NCI-H1048 (cell line): ENCODE data around the gene GNG7.
"Not testable (repeated sequence)": the region's sequence is repeated elsewhere in the genome, so short reads cannot be mapped to it uniquely, and the experiment has no call there.

ENCODE experiments used
- DNase-seq: peaks from one replicate; lab custom pipeline; 2025; lab: John Stamatoyannopoulos, UW

GNG7 gene

DNA sequence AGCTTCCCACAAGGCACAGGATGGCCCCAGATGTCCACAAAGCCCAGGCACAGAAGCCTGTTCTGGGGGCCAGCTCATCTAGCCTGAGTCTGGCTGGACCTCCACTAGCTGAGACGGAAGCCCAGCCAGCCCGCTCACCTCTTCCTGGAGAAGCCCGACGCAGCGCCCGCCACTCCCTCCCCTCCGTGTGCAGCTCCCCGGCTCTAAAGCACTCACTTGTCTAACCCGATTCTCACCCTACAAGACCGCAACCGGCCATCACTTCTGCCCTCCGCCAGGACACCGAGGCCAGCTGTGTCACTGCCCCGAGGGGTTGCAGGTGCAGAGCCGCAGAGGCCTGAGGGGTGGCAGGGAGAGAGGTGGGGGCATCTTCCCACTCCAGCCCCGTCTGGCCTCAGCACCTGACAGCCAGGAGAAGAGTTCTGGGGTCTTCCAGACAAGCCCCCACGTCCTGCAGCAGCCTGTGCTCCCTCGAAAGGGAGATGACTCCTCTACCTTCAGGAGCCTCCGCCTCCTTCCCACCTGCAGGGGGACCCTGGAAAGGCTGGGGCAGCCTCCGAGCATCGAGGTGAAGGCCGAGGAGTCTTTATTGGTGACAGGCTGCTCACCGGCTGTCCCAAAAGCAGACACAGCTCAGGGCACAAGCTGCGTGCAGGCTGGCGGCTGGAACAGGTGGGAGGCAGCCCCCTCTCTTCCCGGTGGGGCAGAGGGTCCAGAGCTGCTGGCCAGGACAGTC, 24.6 kb upstream of the GNG7 start:
- no peak for DNase-seq

DNA sequence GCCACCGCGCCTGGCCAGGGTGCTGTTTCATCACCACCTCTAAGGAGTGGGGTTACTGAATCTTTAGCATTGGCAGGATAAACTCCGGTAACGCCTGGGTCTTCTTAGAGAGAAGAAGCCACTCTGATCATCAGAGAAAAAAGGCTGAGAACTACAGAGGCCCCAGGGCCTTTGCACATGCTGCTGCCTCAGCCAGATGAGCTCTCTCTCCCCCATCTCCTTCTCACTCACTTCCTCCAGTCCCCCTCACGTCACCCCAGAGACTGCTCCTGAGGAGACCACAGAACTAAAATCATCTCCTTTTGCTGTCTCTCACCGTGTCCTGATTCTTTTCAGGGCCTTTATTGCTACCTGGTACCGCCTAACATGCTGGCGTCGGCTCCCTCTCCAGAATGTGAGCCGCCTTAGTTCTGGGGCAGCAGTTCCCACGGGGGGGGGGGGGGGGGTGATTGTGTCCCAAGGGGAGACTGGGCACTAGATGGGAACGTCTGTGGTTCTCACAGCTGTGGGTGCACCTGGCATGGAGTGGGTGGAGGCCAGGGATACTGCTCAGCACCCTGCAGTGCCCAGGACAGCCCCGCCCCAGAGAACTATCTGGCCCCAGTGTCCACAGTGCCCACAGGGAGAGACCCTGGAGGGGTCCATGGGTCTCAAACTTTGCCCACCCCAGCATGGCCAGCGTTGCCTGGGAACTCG, 23.8 kb upstream of the GNG7 start:
- DNase-seq, result no peak

DNA sequence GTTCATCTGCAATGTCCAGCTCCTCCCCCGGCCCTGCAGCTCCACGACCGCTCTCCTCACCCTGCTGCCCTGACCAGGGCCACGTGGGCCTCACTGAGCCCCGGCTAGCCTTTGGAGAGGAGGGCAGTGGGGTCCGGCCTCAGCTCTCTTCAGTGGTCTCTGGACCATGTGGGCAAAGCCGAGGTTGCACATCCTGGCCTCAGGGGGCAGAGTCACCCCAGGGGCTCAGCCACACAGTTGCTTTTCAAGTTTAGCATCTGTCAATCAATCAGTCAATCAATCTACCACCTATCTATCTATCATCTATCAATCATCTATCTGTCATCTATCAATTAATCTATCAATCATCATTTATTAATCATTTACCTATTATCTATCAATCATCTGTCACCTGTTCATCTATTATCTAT, 21.7 kb upstream of the GNG7 start:
- no peak for DNase-seq

DNA sequence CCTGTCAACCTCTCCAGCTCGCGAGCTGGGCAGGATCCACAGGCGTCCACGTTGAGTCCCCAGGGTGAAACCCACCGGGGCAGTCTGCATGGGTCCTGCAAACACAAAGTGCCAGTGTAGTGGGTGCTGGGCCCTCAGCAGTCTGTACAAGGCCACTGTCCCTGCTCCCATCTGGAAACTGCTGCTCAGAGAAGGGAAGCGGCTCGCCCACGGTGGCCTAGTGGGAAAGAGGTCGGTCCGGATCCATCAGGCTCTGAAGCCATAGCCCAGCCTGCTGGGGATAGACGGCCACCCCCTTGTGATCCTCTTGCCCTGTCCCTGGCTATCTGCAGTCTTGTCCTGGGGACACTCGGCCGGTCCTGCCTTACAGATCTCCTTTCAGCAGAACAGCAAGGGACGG, 21.3 kb upstream of the GNG7 start:
- no peak for DNase-seq

DNA sequence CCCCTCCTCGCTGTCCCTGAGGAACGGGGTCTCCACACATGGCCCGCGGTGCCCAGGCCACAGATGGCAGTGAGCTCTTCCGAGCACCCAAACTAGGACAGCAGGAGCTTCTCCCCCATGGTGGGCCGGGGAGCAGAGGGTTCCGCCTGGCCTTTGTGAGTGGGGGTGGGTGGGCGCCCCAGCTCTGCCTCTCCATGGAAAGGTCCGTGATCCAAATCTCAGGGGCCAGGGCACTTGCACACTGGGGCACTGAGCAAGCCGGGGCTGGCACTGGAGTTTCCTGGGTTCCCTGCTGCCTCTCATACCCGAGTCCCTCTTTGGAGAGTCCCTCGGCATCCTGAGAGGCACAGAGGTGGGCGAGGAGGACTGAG, 20.8 kb upstream of the GNG7 start:
- DNase-seq, result no peak

DNA sequence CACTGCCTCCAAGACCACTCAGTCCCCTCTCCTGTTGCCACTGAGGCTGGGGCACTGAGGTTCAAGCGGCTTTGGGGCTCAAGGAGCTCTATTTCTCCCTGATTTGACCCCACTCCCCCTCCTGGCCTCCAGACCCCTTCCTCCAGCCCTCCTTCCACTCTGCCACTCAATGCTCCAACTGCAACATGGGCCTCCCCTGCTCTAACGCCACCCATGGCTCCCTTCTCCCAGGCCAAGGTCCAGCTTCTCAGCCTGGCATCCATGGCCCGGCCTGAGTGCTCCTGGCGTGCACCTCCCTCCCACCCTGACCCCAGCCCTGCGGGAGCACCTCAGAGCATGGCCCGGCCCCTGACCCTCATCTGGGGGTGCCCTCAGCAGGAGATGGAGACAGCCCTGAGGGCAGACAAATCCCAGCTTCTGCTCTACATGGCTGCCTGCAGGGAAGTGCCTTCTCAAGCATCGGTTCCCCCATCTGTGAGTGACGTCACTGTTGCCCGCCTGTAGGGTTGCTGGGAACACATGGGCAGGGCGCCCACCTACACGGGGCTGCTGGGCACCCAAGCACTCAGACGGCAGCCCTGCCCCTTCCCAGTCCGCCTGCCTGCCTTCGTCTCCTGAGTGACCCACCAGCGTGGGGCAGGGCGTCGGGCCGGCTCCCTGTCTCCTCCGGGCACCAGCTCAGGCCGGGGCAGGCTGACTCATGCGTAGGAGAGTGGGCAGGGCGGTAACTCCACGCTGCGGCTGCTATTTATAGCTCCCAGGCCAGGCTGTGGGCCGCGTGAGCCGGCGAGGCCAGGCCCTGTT, 20.2 kb upstream of the GNG7 start:
- DNase-seq, result no peak

DNA sequence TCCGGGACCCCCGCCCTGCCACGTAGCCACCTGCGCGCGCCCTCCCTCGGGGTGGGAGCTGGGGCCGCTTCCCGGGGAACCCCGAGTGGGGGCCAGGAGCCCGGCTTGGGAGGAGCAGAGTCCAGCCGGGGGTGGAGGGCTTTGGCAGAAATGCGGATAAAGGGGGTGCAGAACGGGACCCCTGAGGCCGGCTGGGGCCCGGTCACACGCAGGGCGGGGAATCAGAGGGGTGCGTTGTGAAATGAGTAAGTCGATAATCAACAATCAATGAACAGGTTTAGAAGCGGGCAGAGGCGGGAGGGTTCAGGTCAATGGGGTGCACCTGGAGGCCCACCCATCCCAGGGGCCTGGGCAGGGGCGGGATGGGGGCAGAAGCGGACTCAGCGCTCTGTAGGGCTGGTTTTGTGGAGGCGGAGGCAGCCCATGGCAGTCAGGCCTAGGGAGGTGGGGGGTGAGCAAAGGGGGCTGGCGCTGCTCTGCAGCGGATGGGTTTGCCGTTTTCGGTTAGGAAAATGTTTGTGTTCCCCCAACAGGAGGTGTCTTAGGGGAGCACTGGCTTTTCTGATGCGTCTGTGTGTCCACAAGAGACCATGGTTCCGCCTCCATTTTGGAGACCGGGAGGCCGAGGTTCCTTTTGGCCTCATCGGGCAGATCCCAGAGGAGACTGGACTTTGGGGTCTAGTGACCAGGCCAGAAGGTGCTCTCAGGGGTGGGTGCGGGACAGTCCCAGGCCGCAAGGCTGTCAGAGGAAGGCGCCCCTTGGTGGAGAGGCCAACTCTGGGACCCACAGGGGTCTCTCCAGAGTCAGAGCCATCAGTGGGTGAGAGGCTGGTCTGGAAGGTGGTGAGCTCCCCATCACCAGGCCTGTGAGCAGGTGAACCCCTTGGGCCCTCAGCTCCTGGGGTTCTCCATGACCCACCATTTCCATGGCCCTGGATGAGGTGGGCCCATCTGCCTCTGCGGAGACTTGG, 19.4 kb upstream of the GNG7 start:
- DNase-seq, result no peak

DNA sequence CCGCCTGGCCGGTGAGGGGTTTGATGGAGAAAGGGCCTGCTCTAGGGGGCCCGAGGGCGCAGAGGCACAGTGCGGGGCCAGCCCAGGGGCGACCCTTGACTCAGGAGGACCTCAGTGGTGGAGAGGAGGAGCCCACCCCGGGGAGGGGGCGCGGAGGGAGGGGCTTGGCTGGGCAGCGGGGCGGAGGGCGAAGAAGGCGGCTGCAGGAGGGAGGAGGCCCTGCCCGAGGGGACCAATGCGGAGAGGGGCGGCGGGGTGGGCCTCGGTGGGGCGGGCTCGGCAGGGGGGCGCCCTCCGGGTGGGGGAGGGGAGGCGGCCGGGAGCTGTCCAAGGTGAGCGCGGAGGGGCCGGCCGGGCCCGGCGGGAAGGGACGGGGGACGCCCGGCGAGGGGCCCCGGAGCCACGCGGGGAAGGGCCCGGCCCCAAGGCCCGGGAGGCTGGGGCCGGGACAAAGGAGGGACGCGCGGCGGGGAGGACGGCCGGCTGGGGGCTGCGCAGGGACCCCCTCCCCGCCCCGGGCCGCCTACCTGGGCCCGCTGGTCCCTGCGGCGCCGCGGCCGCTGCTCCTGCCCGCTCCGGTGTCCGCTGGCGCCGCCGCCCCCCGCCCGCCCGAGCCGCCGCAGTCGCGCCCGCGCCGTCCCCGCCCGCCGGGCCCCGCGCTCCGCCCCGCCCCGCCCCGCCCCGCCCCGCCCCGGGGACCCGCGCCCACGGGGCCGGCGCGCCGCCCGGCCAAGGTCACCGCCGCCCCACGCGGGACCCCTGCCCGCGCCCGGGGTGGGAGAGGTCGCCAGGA, 18.5 kb upstream of the GNG7 start, which contains the start of gene DIRAS1:
Gene DIRAS1 (minus strand): TSS at position 596 of the 793 bp plus-strand sequence. CDS start 3,566 bp downstream, outside the sequence.
- DNase-seq, result no peak

DNA sequence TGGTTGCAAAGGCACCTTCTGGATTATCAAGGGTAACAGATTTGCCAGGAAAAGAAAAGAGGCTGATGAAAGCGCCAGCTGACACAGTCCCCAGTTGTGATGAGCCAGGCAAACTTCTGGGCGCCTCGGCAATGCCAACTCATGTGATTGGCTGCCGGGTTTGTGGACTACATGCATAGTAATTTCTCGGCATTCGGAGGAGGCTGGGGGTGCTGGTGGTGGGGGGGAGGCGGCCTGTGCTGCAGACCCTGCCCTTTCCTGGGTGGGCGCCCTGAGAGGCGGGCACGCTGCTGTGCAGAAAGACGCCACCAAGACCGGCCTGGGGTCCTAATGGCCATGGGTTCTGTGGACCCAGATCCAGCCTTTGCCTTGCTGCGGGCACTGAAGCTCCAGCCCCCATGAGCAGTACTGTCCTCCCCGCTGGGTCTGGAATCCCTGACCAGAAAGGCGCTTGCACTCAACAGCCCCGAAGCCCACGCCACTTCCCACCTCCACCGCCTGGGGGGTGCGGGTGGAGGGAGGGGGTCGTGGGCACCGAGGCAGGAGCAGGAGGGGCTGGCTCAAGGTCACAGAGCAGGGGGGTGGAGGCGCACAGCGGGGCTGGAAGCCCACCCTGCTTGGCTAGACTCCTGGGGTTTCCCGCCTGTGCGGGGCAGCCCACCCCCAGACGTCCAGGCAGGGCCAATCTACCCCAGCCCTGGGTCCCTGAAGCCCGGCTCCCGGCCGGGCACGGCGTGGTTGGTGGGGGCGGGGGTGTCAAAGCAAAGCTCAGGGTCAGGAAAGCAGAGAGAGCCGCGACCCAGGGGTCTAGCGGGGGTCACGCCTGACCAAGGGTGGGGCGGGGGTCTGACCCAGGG, 17.7 kb upstream of the GNG7 start:
- DNase-seq, result no peak

DNA sequence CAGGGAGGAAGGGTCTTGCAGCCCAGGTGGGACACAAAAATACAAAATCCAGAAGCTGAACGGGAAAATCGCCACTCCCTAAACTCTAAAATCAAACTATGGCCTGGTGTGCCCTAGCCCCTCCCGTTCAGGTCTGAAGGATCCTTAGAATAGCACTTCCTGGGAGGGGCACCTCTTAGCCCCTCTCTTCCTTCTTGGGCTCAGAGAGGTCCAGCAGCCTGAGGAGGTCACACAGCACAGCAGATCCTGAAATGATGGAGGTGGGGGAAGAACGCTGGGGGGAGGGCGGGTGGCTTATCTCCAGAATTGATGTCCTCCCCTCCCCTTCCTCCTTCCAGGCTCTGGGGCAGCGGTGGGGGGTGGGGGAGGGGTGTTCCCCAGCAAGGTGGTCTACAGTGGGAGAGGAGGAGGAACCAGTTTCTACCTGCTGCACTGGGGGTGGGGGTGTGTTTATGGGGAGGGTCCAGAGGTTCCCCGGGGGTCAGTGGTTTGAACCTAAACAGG, 16.8 kb upstream of the GNG7 start:
- DNase-seq, result no peak

DNA sequence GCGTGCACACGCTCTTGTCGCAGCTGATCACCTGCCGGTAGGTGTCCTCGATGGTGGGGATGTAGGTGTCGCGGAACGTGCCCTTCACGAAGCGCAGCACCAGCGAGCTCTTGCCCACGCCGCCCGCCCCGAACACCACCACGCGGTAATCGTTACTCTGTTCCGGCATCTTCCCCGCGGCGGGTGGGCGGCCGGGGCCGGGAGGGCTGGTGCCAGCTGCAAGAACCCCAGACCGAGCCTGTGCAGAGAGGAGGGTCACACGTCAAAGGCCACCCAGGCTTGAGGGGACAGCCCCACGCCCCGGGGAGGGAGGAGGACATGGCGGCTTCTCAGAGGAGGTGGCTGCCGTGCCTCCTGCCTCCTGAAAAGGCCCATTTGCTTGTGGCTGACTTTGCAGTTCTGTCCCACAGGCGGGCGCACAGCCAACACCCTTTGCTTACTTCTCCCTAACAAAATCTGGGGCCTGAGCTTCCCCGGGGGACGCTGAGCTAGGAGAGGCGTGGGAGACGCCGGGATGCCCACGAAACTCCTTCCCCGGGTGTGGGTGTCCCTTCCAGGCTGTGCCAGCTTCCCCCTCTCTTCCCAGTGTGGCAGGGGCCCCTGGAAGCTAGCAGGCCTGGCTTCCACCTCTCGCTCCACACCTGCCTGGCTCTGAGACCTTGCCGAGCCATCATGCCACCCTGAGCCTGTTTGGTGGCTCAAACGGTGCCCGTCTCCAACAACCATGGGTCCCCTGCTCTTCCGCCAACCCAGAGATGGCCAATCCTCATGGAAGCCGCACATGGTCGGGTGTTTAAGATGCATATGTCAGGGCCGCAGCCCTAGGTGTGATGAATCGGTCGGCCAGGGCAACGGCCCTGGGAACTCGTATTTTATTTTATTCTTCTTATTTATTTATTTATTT, 15.4 kb upstream of the GNG7 start:
- DNase-seq, result no peak

DNA sequence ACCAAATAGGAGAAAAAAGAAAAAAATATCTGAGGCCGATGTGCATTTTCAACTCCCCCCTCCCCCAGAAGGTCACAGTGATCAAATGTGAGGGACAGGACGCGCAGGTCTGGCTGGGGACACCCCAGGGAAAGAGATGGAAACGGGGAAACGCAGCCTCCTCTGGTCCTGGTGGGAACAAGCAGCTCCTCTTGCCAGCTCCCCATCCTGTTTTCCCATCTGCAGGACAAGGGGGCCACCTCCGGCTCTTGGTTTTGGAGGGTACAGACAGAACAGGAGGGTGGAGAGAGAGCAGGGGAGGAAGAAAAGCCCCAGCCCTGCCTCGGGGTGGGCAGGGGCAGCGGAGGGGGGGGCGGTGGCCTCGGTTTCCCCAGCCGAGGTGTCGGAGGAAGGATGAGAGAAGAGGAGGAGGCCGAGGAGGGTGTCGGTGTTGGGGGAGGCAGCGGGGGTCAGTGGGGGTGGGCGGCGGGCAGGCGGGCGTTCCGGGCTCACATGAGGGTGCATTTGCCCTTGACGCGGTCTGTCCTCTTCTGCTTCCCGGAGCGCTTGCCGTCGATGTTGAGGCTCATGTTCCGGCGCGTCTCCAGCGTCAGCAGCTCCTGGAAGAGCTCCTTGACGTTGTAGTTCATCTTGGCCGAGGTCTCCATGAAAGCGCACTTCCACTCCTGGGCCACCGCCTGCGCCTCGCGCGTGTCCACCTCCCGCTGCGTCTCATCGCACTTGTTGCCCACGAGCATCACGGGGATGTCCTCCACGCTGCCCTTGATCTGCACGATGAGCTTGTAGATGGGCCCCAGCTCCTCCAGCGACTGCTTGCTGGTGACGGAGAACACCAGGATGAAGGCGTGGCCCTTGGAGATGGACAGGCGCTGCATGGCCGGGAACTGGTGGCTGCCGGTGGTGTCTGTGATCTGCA, 14.5 kb upstream of the GNG7 start:
- DNase-seq, result no peak

DNA sequence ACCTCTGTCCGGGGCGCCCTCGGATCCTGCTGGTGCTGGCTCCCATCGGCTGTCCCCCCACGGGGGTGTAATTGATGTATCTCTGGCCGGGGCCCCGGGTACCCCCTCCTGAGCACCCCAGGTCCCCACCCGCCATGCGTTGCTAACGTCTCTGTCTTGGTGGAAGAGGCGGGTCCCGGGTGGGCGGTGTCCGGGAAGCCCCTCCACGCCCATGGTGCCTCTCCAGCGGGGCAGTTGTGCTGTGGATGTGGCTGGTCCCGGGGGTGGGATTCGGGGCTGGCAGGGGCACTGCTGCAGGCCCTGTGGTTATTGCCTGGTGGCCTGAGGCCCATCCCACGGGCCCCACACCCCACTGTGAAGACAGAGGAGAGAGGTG, 13.8 kb upstream of the GNG7 start:
- no peak for DNase-seq

DNA sequence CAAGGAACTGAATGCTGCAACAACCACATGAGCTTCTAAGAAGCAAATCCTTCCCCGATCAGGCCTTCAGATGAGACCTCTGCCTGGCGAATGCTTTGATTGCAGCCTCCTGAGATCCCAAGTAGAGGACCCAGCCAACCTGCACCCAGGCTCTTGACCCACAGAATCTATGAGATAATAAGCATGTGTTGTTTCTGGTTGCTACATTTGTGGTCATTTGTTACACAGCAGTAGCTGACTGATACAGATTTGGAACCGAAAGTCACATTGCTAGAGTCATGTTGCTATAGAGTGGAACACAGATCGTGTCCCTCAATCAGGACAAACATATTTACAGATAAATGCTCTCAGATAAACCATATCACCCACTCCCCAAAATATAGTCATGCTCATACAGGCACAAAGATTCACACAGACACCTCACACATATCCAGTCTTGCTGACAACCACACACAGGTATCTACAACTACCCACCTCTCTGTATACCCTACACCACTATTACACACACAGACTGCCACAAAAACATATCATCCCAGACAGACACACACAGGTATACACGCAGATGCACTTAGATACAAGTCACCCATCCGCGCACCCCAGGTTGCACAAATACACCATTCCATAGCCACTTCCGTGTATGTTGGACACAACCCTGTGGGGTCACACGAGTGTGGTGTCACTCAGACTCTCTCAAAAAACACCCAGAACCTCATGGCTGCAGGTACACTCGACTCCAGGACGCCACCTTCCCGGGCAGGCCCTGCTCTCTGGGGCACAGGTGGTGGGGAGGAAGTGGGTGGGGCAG, 13.2 kb upstream of the GNG7 start:
- DNase-seq, result no peak

DNA sequence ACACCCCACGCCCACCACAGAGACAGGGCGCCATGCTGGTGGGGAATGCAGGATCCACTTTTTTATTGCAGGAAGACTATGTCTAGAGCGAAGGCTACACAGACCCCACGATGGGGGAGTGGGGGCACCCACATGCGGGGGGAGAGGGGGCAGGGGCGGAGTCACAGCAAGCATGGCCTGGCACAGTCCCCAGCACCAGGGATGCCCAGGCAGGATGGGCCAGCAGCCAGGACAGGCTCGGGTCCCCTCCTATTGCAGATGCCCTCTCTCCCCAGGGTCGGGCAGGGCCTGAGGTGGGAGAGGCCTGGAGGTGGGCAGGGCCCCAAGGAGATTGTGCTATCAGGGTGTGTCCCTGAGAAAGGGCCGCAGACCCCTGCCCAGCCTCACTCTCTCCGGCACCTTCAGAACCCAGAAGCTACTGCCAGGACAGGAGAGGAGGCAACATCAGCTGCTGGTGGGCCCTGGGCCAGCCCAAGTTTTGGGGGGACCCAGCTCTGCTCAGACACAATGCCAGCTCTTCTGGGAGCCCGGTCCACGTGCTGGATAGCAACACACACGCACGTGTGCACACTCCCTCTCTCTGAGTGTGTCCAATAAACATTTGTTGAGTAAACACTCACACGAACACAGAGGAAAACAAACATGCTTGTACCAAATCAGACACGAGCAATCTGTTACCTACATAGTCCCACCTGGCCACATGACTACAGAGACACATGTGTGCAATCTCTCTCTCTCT, 12.2 kb upstream of the GNG7 start:
- no peak for DNase-seq

DNA sequence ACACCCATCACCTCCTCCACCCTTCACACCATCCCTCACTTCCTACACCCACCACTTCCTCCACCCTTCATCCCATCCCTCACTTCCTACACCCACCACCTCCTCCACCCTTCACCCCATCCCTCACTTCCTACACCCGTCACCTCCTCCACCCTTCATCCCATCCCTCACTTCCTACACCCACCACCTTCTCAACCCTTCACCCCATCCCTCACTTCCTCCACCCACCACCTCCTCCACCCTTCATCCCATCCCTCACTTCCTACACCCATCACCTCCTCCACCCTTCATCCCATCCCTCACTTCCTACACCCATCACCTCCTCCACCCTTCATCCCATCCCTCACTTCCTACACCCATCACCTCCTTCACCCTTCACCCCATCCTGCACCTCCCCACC, 11.6 kb upstream of the GNG7 start:
- DNase-seq, result not testable (repeated sequence)
